SK-N-SH treated with all-trans-retinoic acid at 6 μM for 48 hours (cell line): ENCODE results near the gene GMPPB.

Experiments used
- ARNTL ChIP-seq: fragments of 450-650 bp; formaldehyde crosslinking; IDR thresholded peaks from 2 replicates; pipeline ENCODE4 v1.5.0; 2020; ENCODE audit warnings: low read depth, mild to moderate bottlenecking, moderate library complexity, borderline replicate concordance
- CREB5 ChIP-seq: fragments of 250-450 bp; sonication (Bioruptor Pico); IDR thresholded peaks from 2 replicates; pipeline ENCODE4 v1.5.1; 2020; ENCODE audit warnings: low read depth, mild to moderate bottlenecking, moderate library complexity
- CSRNP3 ChIP-seq: fragments of 250-450 bp; sonication (Bioruptor Pico); IDR thresholded peaks from 2 replicates; pipeline ENCODE4 v1.5.1; 2021; ENCODE audit warnings: mild to moderate bottlenecking, moderate library complexity
- ESRRG ChIP-seq: fragments of 250-450 bp; sonication (Bioruptor Pico); IDR thresholded peaks from 2 replicates; pipeline ENCODE4 v1.6.1; 2021; ENCODE audit warnings: mild to moderate bottlenecking
- GLIS3 ChIP-seq: fragments of 250-450 bp; sonication (Bioruptor Pico); IDR thresholded peaks from 2 replicates; pipeline ENCODE4 v1.5.0; 2020; ENCODE audit warnings: mild to moderate bottlenecking, moderate library complexity
- PATZ1 ChIP-seq: fragments of 250-450 bp; sonication (Bioruptor Pico); IDR thresholded peaks from 2 replicates; pipeline ENCODE4 v1.8.0; 2020; ENCODE audit warnings: mild to moderate bottlenecking, moderate library complexity, borderline replicate concordance
- RARB ChIP-seq: fragments of 250-450 bp; sonication (Bioruptor Pico); IDR thresholded peaks from 2 replicates; pipeline ENCODE4 v1.8.0; 2021; ENCODE audit warnings: mild to moderate bottlenecking, moderate library complexity
- TCF4 ChIP-seq: fragments of 250-450 bp; sonication (Bioruptor Pico); IDR thresholded peaks from 2 replicates; pipeline ENCODE4 v1.8.0; 2021; ENCODE audit warnings: mild to moderate bottlenecking, moderate library complexity, borderline replicate concordance
- TOX ChIP-seq: fragments of 250-450 bp; sonication (Bioruptor Pico); IDR thresholded peaks from 2 replicates; pipeline ENCODE4 v1.8.0; 2021; ENCODE audit warnings: mild to moderate bottlenecking, moderate library complexity, borderline replicate concordance
- ZFP3 ChIP-seq: fragments of 250-450 bp; sonication (Bioruptor Pico); IDR thresholded peaks from 2 replicates; pipeline ENCODE4 v1.5.0; 2020; ENCODE audit warnings: mild to moderate bottlenecking, moderate library complexity
- ZFP30 ChIP-seq: fragments of 450-650 bp; formaldehyde crosslinking; IDR thresholded peaks from 2 replicates; pipeline ENCODE4 v1.5.0; 2022; ENCODE audit warnings: mild to moderate bottlenecking, moderate library complexity
- ZNF565 ChIP-seq: fragments of 450-650 bp; formaldehyde crosslinking; conservative IDR thresholded peaks from 2 replicates; pipeline ENCODE4 v1.5.0; 2020; ENCODE audit warnings: low read depth, mild to moderate bottlenecking, moderate library complexity
- ZNF70 ChIP-seq: fragments of 450-650 bp; formaldehyde crosslinking; IDR thresholded peaks from 2 replicates; pipeline ENCODE4 v1.5.0; 2020; ENCODE audit warnings: mild to moderate bottlenecking, moderate library complexity
- ZNF8 ChIP-seq: fragments of 450-650 bp; formaldehyde crosslinking; IDR thresholded peaks from 2 replicates; pipeline ENCODE4 v1.5.0; 2020; ENCODE audit warnings: mild to moderate bottlenecking, moderate library complexity

GRCh38 chr3:49732597-49732996, 8.8 kb upstream of the GMPPB start:
- TF ChIP-seq ZFP3 (CRISPR knock-in tag) = no peak
- no peak for TF ChIP-seq ESRRG (CRISPR knock-in tag)
- TF ChIP-seq RARB (CRISPR knock-in tag) = no peak
- no peak for TF ChIP-seq TCF4 (CRISPR knock-in tag)
- no peak for TF ChIP-seq ZNF565 (CRISPR knock-in tag)
- TF ChIP-seq TOX (CRISPR knock-in tag) = no peak
- no peak for TF ChIP-seq CREB5 (CRISPR knock-in tag)
- no peak for TF ChIP-seq CSRNP3
- TF ChIP-seq PATZ1 (CRISPR knock-in tag) = no peak
- no peak for TF ChIP-seq ZNF8 (CRISPR knock-in tag)
- no peak for TF ChIP-seq ZFP30 (CRISPR knock-in tag)
- TF ChIP-seq ZNF70 (CRISPR knock-in tag) = no peak
- TF ChIP-seq GLIS3 (CRISPR knock-in tag) = no peak
- TF ChIP-seq ARNTL = no peak
